HTR-8/SVneo (cell line): Measurements from ENCODE around the gene ELF1.

Experiments
- DNase-seq: peaks from one replicate; pipeline ENCODE4 v3.0.0; 2011; ENCODE audit warnings: low spot score, mixed read lengths; ENCODE audit not compliant: insufficient read length
- FAIRE-seq: peaks from 2 replicates; lab custom pipeline; 2011; peaks lifted over from hg19 to GRCh38; lab: Jason Lieb, UNC

The ELF1 gene

GRCh38 chr13:41008349-41008980, 10.7 kb downstream of the ELF1 start:
- FAIRE-seq: no peak

GRCh38 chr13:41007744-41008128, 11.4 kb downstream of the ELF1 start:
- FAIRE-seq (no peak), DNase-seq (no peak)

More at GRCh38 chr13:41008349-41008980, 10.7 kb downstream of the ELF1 start:
- DNase-seq: peak; percentile 2

- no peak for DNase-seq
- no peak for FAIRE-seq
These were observed 12.0 kb downstream of the ELF1 start for GRCh38 chr13:41006978-41007743.

DNA sequence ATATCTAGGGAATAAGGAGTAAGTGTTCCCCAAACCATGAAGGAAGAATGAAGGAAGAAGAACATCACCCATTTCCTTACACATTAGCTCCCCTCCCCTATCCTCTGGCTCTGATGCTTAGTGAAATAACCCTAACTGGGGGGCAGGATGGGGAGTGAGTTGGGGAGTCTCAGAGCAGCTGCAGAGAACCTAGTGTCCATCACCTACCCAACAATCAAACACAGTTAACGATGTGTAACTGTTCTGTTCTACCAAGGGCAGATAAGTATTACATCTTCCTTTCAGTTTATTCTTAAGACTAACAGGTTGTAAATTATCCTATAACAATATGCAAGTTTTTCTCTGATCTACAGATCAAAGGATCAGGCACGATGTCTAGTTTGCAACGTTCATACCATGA, 12.8 kb downstream of the ELF1 start:
- FAIRE-seq: no peak

GRCh38 chr13:41005704-41006103, 13.4 kb downstream of the ELF1 start:
- no peak for FAIRE-seq
- DNase-seq: no peak

More for the DNA sequence above, 12.8 kb downstream of the ELF1 start:
- DNase-seq: no peak

DNA sequence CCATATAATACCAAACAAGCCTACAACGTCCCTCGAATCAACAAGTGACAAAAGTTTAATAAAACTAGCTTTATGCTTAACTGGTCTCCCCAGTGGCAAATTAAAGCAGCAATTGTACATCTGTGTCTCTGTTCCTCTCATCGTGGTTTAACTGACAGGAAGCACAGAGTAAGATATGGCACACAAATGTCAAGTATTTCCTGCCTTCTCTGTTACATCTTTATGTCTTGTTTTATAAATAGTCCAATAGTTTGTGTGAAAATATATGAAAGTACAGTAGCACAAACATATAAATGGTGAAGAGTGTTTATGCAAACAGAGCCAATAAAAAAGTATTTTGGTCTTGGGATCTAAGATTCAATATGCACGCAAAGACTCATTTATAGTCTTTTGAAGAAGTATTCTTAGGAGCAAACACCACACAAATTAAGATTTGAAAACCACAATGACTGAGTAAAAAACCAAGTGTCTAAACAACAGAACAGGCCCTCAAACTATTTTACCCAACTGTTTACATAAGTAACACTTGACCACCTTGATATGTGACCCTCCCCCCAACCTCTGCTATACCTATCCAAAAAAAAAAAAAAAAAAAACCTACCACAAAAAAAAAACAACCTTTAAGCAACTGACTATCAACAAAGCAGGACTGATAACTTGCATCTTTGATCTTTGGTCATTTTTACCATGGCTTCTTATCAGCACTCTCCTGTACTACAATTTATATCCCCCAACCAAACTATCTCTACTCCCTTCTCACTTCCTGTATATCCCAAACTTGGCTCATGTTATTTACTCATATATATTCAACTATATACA, 14.0 kb downstream of the ELF1 start:
- DNase-seq (no peak), FAIRE-seq (no peak)

DNA sequence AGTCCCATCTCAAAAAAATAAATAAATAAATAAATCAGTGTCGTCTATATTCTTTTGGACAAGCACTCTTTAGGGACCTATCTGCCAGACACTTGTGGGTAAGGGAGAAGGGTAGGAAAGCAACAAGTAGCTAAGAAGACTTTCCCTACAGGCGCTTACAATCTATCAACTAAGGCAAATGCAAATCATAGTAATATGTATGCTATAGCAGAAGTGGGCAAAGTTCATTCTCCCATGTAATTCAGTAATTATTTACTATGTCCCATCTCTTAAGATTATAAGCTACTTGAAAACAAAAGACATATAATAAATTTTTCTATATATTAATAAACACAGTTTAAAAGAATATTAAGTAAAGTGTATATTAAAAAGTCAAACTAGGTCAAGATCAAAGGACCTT, 16.5 kb downstream of the ELF1 start:
- no peak for FAIRE-seq
- DNase-seq: no peak

GRCh38 chr13:41001695-41002094, 17.4 kb downstream of the ELF1 start:
- no peak for DNase-seq
- FAIRE-seq: no peak

DNA sequence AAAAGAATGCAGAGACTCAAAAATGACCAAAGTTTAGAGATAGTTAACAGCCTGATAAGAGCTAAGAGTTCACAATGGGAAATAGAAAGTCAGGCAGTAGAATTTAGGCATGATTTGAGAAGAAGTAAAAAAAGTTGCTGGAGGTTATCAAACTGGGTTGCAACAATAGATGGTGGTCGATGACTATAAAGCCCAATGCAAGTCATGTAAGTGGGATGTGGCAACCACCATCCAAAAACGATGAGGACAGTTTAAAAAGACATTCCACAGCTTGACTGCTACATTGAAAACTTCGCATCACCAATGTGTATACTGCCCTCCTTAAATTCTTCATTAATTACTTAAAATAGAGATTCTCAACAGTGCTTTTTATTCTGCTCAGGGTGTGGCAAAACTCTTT, 19.7 kb downstream of the ELF1 start:
- DNase-seq (no peak), FAIRE-seq (no peak)

- FAIRE-seq: no peak
- no peak for DNase-seq
These were observed 22.6 kb downstream of the ELF1 start for GRCh38 chr13:40996426-40997092.

GRCh38 chr13:40995997-40996396, 23.1 kb downstream of the ELF1 start:
- DNase-seq (no peak), FAIRE-seq (no peak)

DNA sequence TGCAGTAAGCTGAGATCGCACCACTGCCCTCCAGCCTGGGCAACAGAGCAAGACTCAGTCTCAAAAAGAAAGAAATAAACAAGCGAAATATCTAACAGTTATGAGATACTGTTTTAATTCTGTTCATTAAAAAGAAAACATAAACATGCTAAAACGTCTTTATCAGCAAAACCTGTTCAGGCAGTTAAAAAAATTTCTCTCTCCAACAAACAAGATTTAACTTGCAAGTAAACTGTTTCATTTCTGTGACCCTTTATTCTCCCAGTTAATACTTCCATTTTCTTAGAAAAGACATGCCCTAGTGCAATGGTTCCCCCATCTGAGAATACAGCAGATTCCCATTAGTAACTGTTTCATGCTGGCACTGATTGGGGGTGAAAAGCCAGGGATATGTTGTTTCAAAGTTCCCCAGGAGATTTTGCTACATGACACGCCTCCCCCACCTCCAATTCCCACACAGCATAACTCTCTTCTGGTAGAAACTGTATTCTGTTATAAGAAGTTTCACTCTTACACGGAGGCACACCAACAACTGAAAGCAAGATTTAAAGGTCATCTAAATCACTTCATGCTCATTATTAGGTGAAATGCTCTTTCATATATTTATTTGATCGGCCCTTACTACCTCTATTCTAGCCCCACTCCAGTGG, 24.4 kb downstream of the ELF1 start:
- no peak for FAIRE-seq
- DNase-seq: no peak

DNA sequence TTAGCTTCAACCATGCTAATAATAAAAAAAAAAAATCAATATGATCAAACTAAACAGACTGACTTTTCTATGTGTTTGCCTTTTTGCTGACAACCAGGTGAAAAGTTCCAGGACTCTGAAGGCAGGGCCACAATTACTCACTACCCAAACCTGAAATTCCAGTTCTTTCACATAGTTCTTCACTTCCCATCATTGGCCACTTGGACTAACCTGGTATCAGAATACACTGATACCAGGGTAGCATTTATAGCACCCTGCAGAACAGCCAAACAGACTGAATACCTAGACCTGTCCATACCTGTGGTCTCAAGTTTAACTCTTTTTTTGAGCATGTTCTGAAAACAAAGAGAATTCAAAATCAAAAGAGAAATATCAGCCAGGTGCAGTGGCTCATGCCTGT, 25.1 kb downstream of the ELF1 start:
- DNase-seq (no peak), FAIRE-seq (no peak)

GRCh38 chr13:40992678-40993518, 26.2 kb downstream of the ELF1 start:
- FAIRE-seq (no peak), DNase-seq (no peak)

- DNase-seq (no peak), FAIRE-seq (no peak)
These were observed 31.4 kb downstream of the ELF1 start for GRCh38 chr13:40987606-40988280.

- no peak for FAIRE-seq
- DNase-seq: no peak
These were observed 32.8 kb downstream of the ELF1 start for GRCh38 chr13:40986101-40986856.

DNA sequence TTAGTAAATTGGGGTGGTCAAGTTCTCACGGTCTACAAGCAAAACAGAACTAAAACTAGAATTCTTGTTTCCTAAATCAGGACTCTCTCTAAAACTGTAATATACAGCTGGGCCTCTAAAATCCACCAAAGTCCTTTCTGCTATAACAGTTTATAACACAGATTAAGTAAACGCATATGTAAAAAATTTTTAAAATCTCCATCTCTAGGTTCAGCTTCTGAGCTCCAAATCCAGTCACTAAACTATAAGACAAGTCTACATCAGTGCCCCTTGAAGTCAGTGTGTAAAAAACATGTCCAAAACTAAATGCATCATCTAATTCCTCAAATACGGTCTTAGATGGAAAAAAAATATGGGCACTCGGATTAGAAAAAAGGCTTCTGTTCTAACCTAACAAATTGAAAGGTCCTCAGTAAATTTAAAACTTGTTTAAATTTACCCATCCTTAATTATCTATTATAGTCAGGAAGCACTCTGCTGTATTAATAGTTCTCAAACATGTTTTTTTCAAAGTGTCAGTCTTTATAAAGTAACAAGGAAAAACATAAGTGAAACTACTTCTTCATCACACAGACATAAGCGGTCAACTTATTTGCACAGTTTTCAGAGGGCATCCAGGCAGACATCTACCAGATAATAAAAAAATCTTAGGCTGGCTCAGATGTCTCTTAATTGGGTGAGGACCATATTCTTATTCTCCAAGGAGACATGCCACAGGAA, 33.6 kb downstream of the ELF1 start:
- DNase-seq (no peak), FAIRE-seq (no peak)
